ENCODE measurements around the gene TPI1.

Gene TPI1

DNA sequence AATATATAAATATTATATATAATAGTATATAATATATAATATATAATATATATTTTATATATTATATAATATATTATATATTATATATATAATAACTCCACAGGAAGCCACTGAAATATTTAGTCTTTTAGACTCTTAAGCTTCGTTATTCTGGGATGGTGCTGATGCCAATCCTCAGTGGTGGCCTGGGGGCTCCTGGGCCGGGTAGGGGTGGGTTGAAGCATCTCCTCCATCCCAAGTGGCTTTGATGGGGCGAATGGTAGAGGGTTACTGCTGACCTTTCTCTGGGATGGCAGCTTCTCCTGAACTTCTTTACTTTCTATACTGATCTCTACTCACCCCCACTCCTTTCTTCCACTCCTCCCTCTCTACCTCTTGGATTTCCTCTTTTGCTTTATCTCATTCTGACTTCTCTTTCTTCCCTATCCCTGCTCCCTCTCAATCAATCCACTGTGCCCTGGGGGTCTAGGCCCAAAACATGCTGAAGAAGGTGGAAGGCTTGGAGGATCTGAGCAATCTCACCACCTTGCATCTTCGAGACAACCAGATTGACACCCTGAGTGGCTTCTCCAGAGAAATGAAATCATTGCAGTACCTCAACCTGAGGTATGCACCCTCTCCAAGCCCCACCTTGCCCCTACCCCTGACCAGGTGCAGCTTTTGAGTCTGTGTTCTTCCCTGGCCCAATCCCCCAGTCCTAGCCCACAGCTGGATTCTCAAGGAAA is 42.3 kb downstream of the TPI1 start:
- Histone ChIP-seq H3K9ac (ENCODE audit: low read length) (no peak overlapping the region), H3K4me3 (ENCODE audit: low read depth in 1 of 2, low read length in 2 of 2) (no peak overlapping the region), H3K9me3 (ENCODE audit: low read length) (no peaks in the 10 kb centered on the region), H3K27ac (ENCODE audit: low read depth, low read length) (no peak overlapping the region), H3K36me3 (ENCODE audit: insufficient read depth, low read length) (peaks cover 4% of the 10 kb centered on the region), H3K27me3 (ENCODE audit: control insufficient read depth in 1 of 2, insufficient read depth in 2 of 2, low read length in 2 of 2) (no peaks in the 10 kb centered on the region), H3K4me1 (ENCODE audit: insufficient read depth, low read length) (peaks cover 12% of the 10 kb centered on the region)

DNA sequence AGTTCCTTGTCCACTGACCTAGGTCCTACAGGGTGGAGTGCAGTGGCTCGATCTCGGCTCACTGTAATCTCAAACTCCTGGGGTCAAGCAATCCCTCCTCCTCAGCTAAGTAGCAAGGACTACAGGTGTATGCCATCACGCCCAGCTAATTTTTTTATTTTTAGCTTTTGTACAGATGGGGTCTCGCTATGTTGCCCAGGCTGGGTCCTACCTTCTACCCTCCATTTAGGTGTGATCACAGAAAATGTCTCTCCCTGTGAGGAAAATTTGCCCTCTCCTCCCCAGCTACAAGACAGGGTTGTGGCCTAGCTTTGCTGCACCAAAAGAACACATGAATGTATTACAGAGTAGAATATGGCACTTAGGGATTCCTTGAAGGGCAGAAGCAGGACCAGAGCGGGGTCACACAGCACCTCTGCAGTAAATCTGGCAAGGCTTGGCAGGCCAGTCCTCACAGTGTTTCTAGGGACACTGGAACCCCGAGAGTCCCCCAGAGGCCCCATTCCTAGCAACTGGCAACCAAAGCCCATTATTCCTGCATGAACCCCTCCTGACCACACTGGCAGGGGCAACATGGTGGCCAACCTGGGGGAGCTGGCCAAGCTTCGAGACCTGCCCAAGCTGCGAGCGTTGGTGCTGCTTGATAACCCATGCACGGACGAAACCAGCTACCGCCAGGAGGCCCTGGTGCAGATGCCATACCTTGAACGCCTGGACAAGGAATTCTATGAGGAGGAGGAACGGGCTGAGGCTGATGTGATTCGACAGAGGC is 45.0 kb downstream of the TPI1 start:
- H3K9me3 ChIP-seq (ENCODE audit: low read length), result no peaks in the 10 kb centered on the region
- H3K27ac ChIP-seq (ENCODE audit: low read depth, low read length), result no peak overlapping the region

DNA sequence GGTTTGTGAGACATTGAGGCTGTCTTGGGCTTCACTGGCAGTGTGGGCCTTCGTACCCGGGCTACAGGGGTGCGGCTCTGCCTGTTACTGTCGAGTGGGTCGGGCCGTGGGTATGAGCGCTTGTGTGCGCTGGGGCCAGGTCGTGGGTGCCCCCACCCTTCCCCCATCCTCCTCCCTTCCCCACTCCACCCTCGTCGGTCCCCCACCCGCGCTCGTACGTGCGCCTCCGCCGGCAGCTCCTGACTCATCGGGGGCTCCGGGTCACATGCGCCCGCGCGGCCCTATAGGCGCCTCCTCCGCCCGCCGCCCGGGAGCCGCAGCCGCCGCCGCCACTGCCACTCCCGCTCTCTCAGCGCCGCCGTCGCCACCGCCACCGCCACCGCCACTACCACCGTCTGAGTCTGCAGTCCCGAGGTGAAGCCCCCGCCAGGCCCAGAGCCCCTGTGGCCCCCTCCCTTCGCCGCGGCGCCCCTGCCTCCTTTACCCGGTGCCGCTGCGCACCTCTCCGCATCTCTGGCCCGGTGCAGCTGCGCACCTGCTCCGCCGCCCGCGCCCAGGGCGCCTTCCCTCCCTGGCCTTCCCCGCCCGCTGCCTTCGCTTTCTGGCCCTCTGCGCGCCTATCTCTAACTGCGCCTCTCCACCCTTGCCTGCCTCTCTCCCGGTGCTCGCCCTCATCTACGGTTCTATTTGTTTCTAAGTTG is 47.1 kb downstream of the TPI1 start, which contains the start of gene ENO2:
ENO2 (plus strand) TSS at position 335 of the 701 bp plus-strand sequence. CDS start 1,253 bp downstream, outside the sequence.
- H3K4me3 ChIP-seq (ENCODE audit: low read depth in 1 of 2, low read length in 2 of 2), result peak within 1 kb of the TSS; percentile 68 to 81
- peak within 1 kb of the TSS; percentile 81 for H3K9ac ChIP-seq (ENCODE audit: low read length)
- H3K4me1 ChIP-seq (ENCODE audit: insufficient read depth, low read length), result peaks cover 11% of the 10 kb centered on the region
- H3K27ac ChIP-seq (ENCODE audit: low read depth, low read length), result peak within 1 kb of the TSS; percentile 87
- peaks cover 4% of the 10 kb centered on the region for H3K36me3 ChIP-seq (ENCODE audit: insufficient read depth, low read length)
- no peaks in the 10 kb centered on the region for H3K27me3 ChIP-seq (ENCODE audit: control insufficient read depth in 1 of 2, insufficient read depth in 2 of 2, low read length in 2 of 2)
- no peaks in the 10 kb centered on the region for H3K9me3 ChIP-seq (ENCODE audit: low read length)

More for the DNA sequence above, 45.0 kb downstream of the TPI1 start:
- Histone ChIP-seq H3K36me3 (ENCODE audit: insufficient read depth, low read length) (peaks cover 4% of the 10 kb centered on the region), H3K27me3 (ENCODE audit: control insufficient read depth in 1 of 2, insufficient read depth in 2 of 2, low read length in 2 of 2) (no peaks in the 10 kb centered on the region), H3K4me1 (ENCODE audit: insufficient read depth, low read length) (peaks cover 11% of the 10 kb centered on the region), H3K9ac (ENCODE audit: low read length) (no peak overlapping the region), H3K4me3 (ENCODE audit: low read depth in 1 of 2, low read length in 2 of 2) (no peak overlapping the region)

DNA sequence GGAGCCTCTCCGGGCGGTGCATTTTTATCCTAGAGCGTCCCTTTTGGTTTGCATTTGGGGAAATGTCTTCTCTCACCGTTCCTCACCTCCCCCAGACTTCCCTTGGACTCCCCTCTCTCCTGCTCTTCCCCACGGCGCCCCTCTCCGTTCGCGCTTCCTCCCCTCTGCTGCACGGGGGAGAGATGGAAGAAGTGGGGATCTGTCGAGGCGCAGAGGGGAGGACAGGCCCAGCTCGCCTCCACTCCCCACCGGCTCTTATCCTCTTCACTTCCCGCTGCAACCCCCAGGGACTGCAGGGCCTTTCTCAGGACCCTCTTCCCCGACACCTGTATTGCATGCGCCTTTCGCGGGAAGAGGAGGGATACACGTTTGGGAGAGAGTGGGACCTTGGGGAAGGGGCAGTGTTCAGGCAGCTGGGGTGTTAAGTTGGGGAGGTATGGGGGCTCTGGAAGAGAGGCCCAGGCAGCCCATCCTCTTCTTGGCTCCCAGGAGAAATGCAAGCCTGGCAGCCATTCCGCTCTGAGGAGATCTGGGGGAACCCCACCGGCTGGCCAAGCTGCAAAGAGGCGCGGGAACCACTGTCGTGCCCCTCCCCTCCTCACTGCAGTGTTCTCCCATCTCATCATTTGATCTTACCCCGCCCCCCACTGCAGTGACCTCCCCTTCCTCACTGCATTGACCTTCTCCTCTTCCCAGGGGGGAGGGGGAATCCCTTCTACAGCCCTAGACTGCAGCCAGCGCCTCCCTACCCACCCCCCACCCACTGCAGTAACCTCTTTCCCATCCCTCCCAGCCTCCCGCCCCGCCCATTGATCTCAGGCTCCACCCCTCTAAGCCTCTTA is 47.8 kb downstream of the TPI1 start:
- Histone ChIP-seq H3K9me3 (ENCODE audit: low read length) (no peaks in the 10 kb centered on the region), H3K36me3 (ENCODE audit: insufficient read depth, low read length) (peaks cover 4% of the 10 kb centered on the region), H3K4me3 (ENCODE audit: low read depth in 1 of 2, low read length in 2 of 2) (peak overlapping the region; percentile 68 to 81), H3K9ac (ENCODE audit: low read length) (peak overlapping the region; percentile 49), H3K27ac (ENCODE audit: low read depth, low read length) (peak overlapping the region; percentile 87), H3K4me1 (ENCODE audit: insufficient read depth, low read length) (peaks cover 11% of the 10 kb centered on the region), H3K27me3 (ENCODE audit: control insufficient read depth in 1 of 2, insufficient read depth in 2 of 2, low read length in 2 of 2) (no peaks in the 10 kb centered on the region)

DNA sequence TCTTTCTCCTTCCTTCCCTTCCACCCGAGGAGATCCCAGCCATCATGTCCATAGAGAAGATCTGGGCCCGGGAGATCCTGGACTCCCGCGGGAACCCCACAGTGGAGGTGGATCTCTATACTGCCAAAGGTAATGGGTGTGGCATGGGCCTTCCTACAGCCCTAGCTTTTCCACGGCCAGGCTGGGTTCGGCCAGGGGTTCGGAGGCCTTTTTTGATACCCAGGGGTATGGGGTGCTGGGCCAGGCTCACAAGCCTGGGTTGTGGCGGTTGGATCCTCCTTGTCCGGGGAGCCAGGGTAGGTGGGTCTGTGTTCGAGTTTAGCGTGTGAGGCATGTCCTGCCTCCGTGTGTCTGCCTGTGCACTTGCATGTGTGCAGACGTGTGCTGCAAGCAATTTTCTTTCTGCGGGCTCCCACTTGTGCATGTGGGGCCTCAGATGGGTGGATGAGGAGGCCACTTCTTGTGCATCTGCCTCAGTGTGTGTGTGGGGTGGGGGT is 48.5 kb downstream of the TPI1 start:
- peak overlapping the region in 1 of 2 donors; percentile 68 for H3K4me3 ChIP-seq (ENCODE audit: low read depth in 1 of 2, low read length in 2 of 2)

DNA sequence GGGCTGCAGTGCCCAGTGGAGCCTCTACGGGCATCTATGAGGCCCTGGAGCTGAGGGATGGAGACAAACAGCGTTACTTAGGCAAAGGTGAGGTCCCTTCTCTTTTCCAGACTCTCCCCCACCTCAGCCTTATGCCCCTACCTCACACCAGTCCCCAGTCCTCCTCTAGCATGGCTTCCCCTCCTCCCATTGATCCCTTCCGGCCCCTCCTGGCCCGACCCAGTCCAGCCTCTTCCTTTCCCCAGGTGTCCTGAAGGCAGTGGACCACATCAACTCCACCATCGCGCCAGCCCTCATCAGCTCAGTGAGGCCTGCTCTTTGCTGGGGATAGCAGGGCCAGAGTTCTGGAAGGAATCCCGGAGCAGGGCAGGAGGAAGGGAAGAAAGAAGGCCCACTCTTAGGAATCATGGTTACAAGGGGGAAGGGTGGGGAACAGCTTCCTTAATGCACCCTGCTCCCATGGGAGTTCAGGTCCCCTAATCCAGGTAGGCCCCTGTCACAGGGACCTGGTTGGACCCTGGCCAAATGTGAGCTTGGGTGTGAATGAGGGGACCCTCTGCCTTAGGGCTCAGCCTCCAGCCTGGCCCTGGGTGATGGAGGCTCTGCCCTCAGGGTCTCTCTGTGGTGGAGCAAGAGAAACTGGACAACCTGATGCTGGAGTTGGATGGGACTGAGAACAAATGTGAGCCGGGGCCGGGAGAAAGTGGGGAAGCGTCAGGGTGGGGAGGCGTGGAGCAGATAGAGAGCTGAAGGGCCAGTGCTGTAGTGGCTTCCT is 49.3 kb downstream of the TPI1 start:
- no peaks in the 10 kb centered on the region for H3K9me3 ChIP-seq (ENCODE audit: low read length)
- H3K4me3 ChIP-seq (ENCODE audit: low read depth in 1 of 2, low read length in 2 of 2), result no peak overlapping the region
- H3K27ac ChIP-seq (ENCODE audit: low read depth, low read length), result no peak overlapping the region
- H3K27me3 ChIP-seq (ENCODE audit: control insufficient read depth in 1 of 2, insufficient read depth in 2 of 2, low read length in 2 of 2), result no peaks in the 10 kb centered on the region
- peaks cover 4% of the 10 kb centered on the region for H3K36me3 ChIP-seq (ENCODE audit: insufficient read depth, low read length)
- no peak overlapping the region for H3K9ac ChIP-seq (ENCODE audit: low read length)
- H3K4me1 ChIP-seq (ENCODE audit: insufficient read depth, low read length), result peaks cover 11% of the 10 kb centered on the region

More for the DNA sequence above, 48.5 kb downstream of the TPI1 start:
- H3K9me3 ChIP-seq (ENCODE audit: low read length), result no peaks in the 10 kb centered on the region
- peaks cover 4% of the 10 kb centered on the region for H3K36me3 ChIP-seq (ENCODE audit: insufficient read depth, low read length)
- no peaks in the 10 kb centered on the region for H3K27me3 ChIP-seq (ENCODE audit: control insufficient read depth in 1 of 2, insufficient read depth in 2 of 2, low read length in 2 of 2)
- peaks cover 11% of the 10 kb centered on the region for H3K4me1 ChIP-seq (ENCODE audit: insufficient read depth, low read length)
- no peak overlapping the region for H3K9ac ChIP-seq (ENCODE audit: low read length)
- H3K27ac ChIP-seq (ENCODE audit: low read depth, low read length), result peak overlapping the region; percentile 87

DNA sequence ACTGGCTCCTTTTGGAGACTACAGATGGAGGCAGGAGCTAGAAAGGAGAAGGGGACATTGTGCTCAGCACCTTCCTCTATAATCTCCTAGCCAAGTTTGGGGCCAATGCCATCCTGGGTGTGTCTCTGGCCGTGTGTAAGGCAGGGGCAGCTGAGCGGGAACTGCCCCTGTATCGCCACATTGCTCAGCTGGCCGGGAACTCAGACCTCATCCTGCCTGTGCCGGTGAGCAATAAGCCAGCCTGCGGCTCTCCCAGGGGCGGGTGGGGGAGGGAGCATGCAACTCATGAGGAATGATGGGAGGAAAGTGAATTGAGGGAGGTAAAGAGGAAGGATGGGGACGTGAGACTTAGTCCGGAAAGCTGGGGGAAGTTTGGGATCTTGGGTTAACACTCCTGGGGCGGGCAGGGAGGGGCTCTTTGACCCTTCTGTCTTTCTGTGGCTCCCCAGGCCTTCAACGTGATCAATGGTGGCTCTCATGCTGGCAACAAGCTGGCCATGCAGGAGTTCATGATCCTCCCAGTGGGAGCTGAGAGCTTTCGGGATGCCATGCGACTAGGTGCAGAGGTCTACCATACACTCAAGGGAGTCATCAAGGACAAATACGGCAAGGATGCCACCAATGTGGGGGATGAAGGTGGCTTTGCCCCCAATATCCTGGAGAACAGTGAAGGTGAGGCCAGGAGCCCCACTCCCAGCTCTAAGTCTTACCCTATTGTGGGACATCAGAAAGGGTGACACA is 50.3 kb downstream of the TPI1 start:
- Histone ChIP-seq H3K4me1 (ENCODE audit: insufficient read depth, low read length) (peaks cover 11% of the 10 kb centered on the region), H3K4me3 (ENCODE audit: low read depth in 1 of 2, low read length in 2 of 2) (no peak overlapping the region), H3K36me3 (ENCODE audit: insufficient read depth, low read length) (peaks cover 4% of the 10 kb centered on the region), H3K27ac (ENCODE audit: low read depth, low read length) (no peak overlapping the region), H3K9ac (ENCODE audit: low read length) (no peak overlapping the region), H3K27me3 (ENCODE audit: control insufficient read depth in 1 of 2, insufficient read depth in 2 of 2, low read length in 2 of 2) (no peaks in the 10 kb centered on the region), H3K9me3 (ENCODE audit: low read length) (no peaks in the 10 kb centered on the region)

DNA sequence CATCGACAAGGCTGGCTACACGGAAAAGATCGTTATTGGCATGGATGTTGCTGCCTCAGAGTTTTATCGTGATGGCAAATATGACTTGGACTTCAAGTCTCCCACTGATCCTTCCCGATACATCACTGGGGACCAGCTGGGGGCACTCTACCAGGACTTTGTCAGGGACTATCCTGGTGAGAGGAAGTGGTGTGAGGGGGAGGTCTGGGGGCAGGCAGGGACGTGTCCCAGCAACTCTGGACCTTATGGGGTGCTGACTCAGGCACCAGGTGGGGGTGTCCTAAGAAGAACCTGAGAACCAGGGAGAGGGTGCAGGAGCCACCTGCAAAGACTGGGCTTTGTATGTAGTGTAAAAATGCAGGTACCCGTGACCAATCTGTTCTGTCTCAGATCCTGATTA is 52.3 kb downstream of the TPI1 start:
- Histone ChIP-seq H3K4me3 (ENCODE audit: low read depth in 1 of 2, low read length in 2 of 2) (no peak overlapping the region), H3K27me3 (ENCODE audit: control insufficient read depth in 1 of 2, insufficient read depth in 2 of 2, low read length in 2 of 2) (no peaks in the 10 kb centered on the region), H3K4me1 (ENCODE audit: insufficient read depth, low read length) (peaks cover 16% of the 10 kb centered on the region), H3K27ac (ENCODE audit: low read depth, low read length) (no peak overlapping the region), H3K9ac (ENCODE audit: low read length) (no peak overlapping the region), H3K9me3 (ENCODE audit: low read length) (no peaks in the 10 kb centered on the region), H3K36me3 (ENCODE audit: insufficient read depth, low read length) (peaks cover 4% of the 10 kb centered on the region)
